Ovary (tissue), 3 donors: Measurements from ENCODE around the gene AKR1C3.

Experiments used
- CTCF ChIP-seq, 3 donors: fragments of 450-650 bp in 2 of 3; fragments of 200-600 bp in 1 of 3; IDR thresholded peaks; one replicate each; pipeline versions ENCODE4 v1.5.1 to v1.8.0; 2016 to 2022; ENCODE audit warnings: antibody characterized with exemption in 3 of 3, mild to moderate bottlenecking in 1 of 3
- POLR2A ChIP-seq: fragments of 450-650 bp; IDR thresholded peaks from one replicate; pipeline ENCODE4 v1.6.1; 2017; ENCODE audit warnings: antibody characterized with exemption, mild to moderate bottlenecking, moderate library complexity
- donor health status: DM: no; HTN: no; CAD: no.

GRCh38 chr10:5108658-5109416 is 14.6 kb downstream of the AKR1C3 start:
- no peak for TF ChIP-seq POLR2A
- no peak for TF ChIP-seq CTCF (IDR thresholded peaks at IDR 0.05)
